Measurements from ENCODE around the gene USP6NL.

USP6NL gene

GRCh38 chr10:11414314-11415038, 197.0 kb downstream of the USP6NL start:
- Histone ChIP-seq H3K36me3 (ENCODE audit: control insufficient read depth, insufficient read depth, low read length) (no peaks in the 10 kb centered on the region), H3K27me3 (replicated peaks; ENCODE audit: control insufficient read depth, insufficient read depth, low read length) (no peaks in the 10 kb centered on the region), H3K4me3 (replicated peaks; ENCODE audit: low read depth, low read length) (no peak overlapping the region)
- no peak for TF ChIP-seq CTCF (IDR thresholded peaks at IDR 0.05; ENCODE audit: insufficient read depth, low read length, poor library complexity, severe bottlenecking)
- DNase-seq (ENCODE audit: extremely low read depth, insufficient read length): no peak

DNA sequence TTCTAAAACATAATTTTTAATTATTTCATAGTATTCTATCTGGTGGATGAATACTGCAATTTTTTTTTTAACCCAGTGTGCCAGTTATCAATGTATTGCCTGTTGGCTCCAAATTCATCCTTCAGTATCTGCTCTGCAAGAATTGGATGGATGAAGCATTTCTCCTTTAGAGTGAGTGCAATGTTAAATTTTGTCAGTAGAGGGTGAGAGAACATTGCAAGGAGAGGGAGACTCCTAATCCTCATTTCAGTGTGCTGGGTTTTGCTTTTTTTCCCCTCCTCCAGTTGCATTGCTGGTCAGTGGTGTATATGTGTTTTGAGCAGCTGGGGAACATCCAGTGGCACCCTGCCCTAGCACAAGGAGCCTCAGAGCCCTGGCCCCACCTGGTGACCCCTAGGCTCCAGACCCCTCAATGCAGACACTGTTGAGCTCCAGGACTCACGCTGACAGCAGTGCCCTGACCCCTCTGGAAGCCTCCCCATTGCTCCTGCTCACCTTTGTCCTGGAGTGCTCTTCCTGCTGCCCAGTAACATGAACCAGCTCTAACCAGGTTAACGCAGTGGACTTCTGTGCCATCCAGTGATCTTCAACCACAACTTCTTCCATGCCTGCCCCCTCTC, 199.4 kb downstream of the USP6NL start:
- TF ChIP-seq CTCF (IDR thresholded peaks at IDR 0.05; ENCODE audit: insufficient read depth, low read length, poor library complexity, severe bottlenecking): peak; percentile 26
- no peak for DNase-seq (ENCODE audit: extremely low read depth, insufficient read length)
- Histone ChIP-seq H3K27me3 (replicated peaks; ENCODE audit: control insufficient read depth, insufficient read depth, low read length) (no peaks in the 10 kb centered on the region; the same call in 1 of the 2 replicates), H3K36me3 (ENCODE audit: control insufficient read depth, insufficient read depth, low read length) (no peaks in the 10 kb centered on the region), H3K4me3 (replicated peaks; ENCODE audit: low read depth, low read length) (no peak overlapping the region)

DNA sequence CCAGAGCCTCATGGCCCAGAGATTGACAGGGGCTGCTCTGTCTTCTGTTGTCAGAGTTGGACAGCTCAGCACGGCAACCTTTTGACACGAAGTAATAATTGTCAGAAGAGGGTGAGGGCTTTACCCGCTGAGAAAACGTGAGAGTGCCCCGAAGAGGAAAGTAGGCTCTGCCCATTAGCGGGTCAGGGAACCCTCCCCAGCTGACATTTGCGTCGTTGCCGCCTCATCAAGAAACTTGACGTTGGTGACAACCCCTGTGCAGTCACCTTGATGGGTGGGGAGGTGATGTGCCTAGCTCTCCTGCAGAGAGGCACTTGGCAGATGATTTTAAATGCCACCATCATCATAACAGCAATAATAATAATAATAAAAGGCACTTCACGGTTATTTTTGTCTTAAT, 202.1 kb downstream of the USP6NL start:
- Histone ChIP-seq H3K36me3 (ENCODE audit: control insufficient read depth, insufficient read depth, low read length) (no peaks in the 10 kb centered on the region), H3K27me3 (replicated peaks; ENCODE audit: control insufficient read depth, insufficient read depth, low read length) (no peaks in the 10 kb centered on the region; the same call in 1 of the 2 replicates), H3K4me3 (replicated peaks; ENCODE audit: low read depth, low read length) (no peak overlapping the region)
- no peak for DNase-seq (ENCODE audit: extremely low read depth, insufficient read length)
- TF ChIP-seq CTCF (IDR thresholded peaks at IDR 0.05; ENCODE audit: insufficient read depth, low read length, poor library complexity, severe bottlenecking): no peak

- Histone ChIP-seq H3K36me3 (ENCODE audit: control insufficient read depth, insufficient read depth, low read length) (no peaks in the 10 kb centered on the region), H3K4me3 (replicated peaks; ENCODE audit: low read depth, low read length) (no peak overlapping the region), H3K27me3 (replicated peaks; ENCODE audit: control insufficient read depth, insufficient read depth, low read length) (no peaks in the 10 kb centered on the region; the same call in 1 of the 2 replicates)
- TF ChIP-seq CTCF (IDR thresholded peaks at IDR 0.05; ENCODE audit: insufficient read depth, low read length, poor library complexity, severe bottlenecking): no peak
- DNase-seq (ENCODE audit: extremely low read depth, insufficient read length): no peak
Observed at GRCh38 chr10:11407939-11408338, 203.5 kb downstream of the USP6NL start.

GRCh38 chr10:11406746-11407145, 204.7 kb downstream of the USP6NL start:
- no peak for DNase-seq (ENCODE audit: extremely low read depth, insufficient read length)
- Histone ChIP-seq H3K36me3 (ENCODE audit: control insufficient read depth, insufficient read depth, low read length) (no peaks in the 10 kb centered on the region), H3K4me3 (replicated peaks; ENCODE audit: low read depth, low read length) (no peak overlapping the region), H3K27me3 (replicated peaks; ENCODE audit: control insufficient read depth, insufficient read depth, low read length) (no peaks in the 10 kb centered on the region; the same call in 1 of the 2 replicates)
- no peak for TF ChIP-seq CTCF (IDR thresholded peaks at IDR 0.05; ENCODE audit: insufficient read depth, low read length, poor library complexity, severe bottlenecking)

All from GM06990 (cell line).